ENCODE measurements around the gene CRPPA.

DNA sequence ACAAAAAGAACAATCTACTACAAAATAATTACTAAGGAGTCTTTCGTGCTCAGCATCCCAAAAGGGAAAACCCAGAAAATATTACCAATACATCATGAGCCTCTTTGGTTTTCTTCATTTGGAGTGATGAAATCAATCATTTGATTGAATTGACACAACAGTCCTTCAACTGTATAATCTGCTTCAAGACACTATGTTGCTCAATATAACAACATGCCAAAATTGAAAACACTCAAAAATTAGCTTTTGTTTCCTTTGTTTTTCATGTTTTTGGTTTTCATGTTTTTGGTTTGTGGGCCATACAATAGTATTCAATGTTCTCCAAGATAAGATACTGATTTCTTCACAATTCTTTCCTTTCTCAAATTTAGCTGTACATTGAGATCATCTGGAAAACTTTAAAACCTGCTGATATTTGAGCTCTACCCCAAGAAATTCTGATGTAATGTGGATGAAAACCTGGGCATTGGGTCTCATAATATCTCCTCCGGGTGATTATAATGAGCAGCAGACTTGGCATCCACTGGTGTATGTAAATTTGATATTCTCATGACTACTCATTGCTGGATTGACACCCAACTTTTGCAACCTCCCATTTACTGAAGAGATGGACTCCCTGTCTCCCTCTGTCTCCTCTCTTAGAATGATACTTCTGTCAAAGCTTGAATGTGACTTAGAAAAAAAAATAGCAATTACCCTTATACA is 39.6 kb upstream of the CRPPA start:
- TF ChIP-seq, protein P1, sequence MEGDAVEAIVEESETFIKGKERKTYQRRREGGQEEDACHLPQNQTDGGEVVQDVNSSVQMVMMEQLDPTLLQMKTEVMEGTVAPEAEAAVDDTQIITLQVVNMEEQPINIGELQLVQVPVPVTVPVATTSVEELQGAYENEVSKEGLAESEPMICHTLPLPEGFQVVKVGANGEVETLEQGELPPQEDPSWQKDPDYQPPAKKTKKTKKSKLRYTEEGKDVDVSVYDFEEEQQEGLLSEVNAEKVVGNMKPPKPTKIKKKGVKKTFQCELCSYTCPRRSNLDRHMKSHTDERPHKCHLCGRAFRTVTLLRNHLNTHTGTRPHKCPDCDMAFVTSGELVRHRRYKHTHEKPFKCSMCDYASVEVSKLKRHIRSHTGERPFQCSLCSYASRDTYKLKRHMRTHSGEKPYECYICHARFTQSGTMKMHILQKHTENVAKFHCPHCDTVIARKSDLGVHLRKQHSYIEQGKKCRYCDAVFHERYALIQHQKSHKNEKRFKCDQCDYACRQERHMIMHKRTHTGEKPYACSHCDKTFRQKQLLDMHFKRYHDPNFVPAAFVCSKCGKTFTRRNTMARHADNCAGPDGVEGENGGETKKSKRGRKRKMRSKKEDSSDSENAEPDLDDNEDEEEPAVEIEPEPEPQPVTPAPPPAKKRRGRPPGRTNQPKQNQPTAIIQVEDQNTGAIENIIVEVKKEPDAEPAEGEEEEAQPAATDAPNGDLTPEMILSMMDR (IDR thresholded peaks at IDR 0.05): no peak
- no peak for TF ChIP-seq POLR2A (IDR thresholded peaks at IDR 0.05)
